Ovary (tissue), 9 donors: ENCODE data around the gene HNRNPUL1. TPM values are rescaled to one million over a fixed set of nuclear protein-coding genes. Genes with fewer than 3 reads are reported as not detected.

Experiments used
- polyA plus RNA-seq, 2 donors: library from polyadenylated mRNA; stranded (reverse); fragments of 200-250 nt in 1 of 2; fragments of 350-450 nt in 1 of 2; fragmentation: Illumina TruSeq in 1 of 2; extraction: RNeasy Lipid Tissue Mini Kit (QIAGEN cat#74804) in 1 of 2; gene quantifications; one replicate each; pipeline ENCODE4 v1.2.3, GENCODE V29; 2013 to 2014
- small RNA-seq: library from RNA; depleted of rRNA; stranded (forward); fragments of <200 nt; gene quantifications from one replicate; pipeline ENCODE3, GENCODE V24; 2016
- total RNA-seq, 7 donors: library from RNA; depleted of rRNA in 2 of 7; stranded (reverse); fragments of >200 nt in 2 of 7; fragmentation: NEBNext Ultra II Directional in 3 of 7; extraction: Animal tissue kit (Norgen Biotek cat#: 25700) in 3 of 7; gene quantifications; one replicate each; pipeline versions ENCODE4 v1.1.0 to v1.2.4, GENCODE V29; 2016 to 2023
- donor health status: DM: no; HTN: no; CAD: no; lungs with moderate emphysema.
- donor health status: DM: no; HTN: no; CAD: no.
- donor health status: Bipolar disorder and iron deficiency.
- donor health status: DM: yes; HTN: yes; CAD: no.
- donor health status: DM: no; HTN: no; CAD: no.
- donor health status: DM: yes; HTN: yes; CAD: no.

Gene HNRNPUL1
- total and polyA plus RNA-seq, 9 donors, result 102 to 259 (median 211) TPM

Small RNA genes lying within 50 kb of the gene (small RNA-seq; reads per million reads assigned to genes)
- not detected for gene RN7SL34P

Other genes with a start within 250 kb of the HNRNPUL1 start
- not detected for gene CYP2A13, start 175.9 kb upstream of the HNRNPUL1 start, total RNA-seq
- gene CYP2A13, start 175.9 kb upstream of the HNRNPUL1 start, polyA plus RNA-seq, result not detected
- not detected for gene CYP2F1, start 149.9 kb upstream of the HNRNPUL1 start, total RNA-seq
- gene CYP2F1, start 149.9 kb upstream of the HNRNPUL1 start, polyA plus RNA-seq, result not detected
- 1 to 10 TPM in 5 of 7 donors, under 1 TPM in 2; 0.33 to 6.9 (median 1.3) TPM for gene CYP2S1, start 71.2 kb upstream of the HNRNPUL1 start, total RNA-seq
- under 1 TPM; 0.15 to 0.40 TPM for gene CYP2S1, start 71.2 kb upstream of the HNRNPUL1 start, polyA plus RNA-seq
- 10 to 100 TPM; 24.0 to 67.7 (median 36.1) TPM for gene AXL, start 45.1 kb upstream of the HNRNPUL1 start, total RNA-seq
- gene AXL, start 45.1 kb upstream of the HNRNPUL1 start, polyA plus RNA-seq, result 10 to 100 TPM; 18.1 to 34.7 TPM
- gene CCDC97, start 45.8 kb downstream of the HNRNPUL1 start, total RNA-seq, result 10 to 100 TPM; 12.8 to 46.1 (median 32.1) TPM
- 10 to 100 TPM; 17.4 to 23.6 TPM for gene CCDC97, start 45.8 kb downstream of the HNRNPUL1 start, polyA plus RNA-seq
- gene TGFB1, start 89.5 kb downstream of the HNRNPUL1 start, total RNA-seq, result 10 to 100 TPM in 6 of 7 donors, 1 to 10 TPM in 1; 9.1 to 31.8 (median 22.1) TPM
- 10 to 100 TPM; 14.2 to 18.1 TPM for gene TGFB1, start 89.5 kb downstream of the HNRNPUL1 start, polyA plus RNA-seq
- 1 to 10 TPM; 2.6 to 6.5 (median 4.7) TPM for gene B9D2, start 99.8 kb downstream of the HNRNPUL1 start, total RNA-seq
- gene B9D2, start 99.8 kb downstream of the HNRNPUL1 start, polyA plus RNA-seq, result 1 to 10 TPM in 1 of 2 donors, under 1 TPM in 1; 0.83 to 7.2 TPM
- 10 to 100 TPM in 3 of 7 donors, 1 to 10 TPM in 4; 6.5 to 22.3 (median 9.9) TPM for gene TMEM91, start 112.2 kb downstream of the HNRNPUL1 start, total RNA-seq
- gene TMEM91, start 112.2 kb downstream of the HNRNPUL1 start, polyA plus RNA-seq, result 10 to 100 TPM in 1 of 2 donors, 1 to 10 TPM in 1; 6.2 to 16.1 TPM
- 10 to 100 TPM in 4 of 7 donors, 1 to 10 TPM in 3; 6.6 to 25.0 (median 13.8) TPM for gene EXOSC5, start 133.0 kb downstream of the HNRNPUL1 start, total RNA-seq
- 10 to 100 TPM in 1 of 2 donors, 1 to 10 TPM in 1; 1.5 to 24.6 TPM for gene EXOSC5, start 133.0 kb downstream of the HNRNPUL1 start, polyA plus RNA-seq
- 10 to 100 TPM; 14.3 to 31.6 (median 19.0) TPM for gene BCKDHA, start 133.4 kb downstream of the HNRNPUL1 start, total RNA-seq
- 10 to 100 TPM in 1 of 2 donors, 1 to 10 TPM in 1; 3.8 to 43.8 TPM for gene BCKDHA, start 133.4 kb downstream of the HNRNPUL1 start, polyA plus RNA-seq
- gene B3GNT8, start 163.0 kb downstream of the HNRNPUL1 start, total RNA-seq, result 1 to 10 TPM in 4 of 7 donors, under 1 TPM in 3; 0.51 to 2.2 (median 1.2) TPM
- gene B3GNT8, start 163.0 kb downstream of the HNRNPUL1 start, polyA plus RNA-seq, result 1 to 10 TPM in 1 of 2 donors, not detected in 1; 1.1 TPM
- gene DMAC2, start 175.5 kb downstream of the HNRNPUL1 start, total RNA-seq, result 10 to 100 TPM; 23.1 to 35.9 (median 33.1) TPM
- gene DMAC2, start 175.5 kb downstream of the HNRNPUL1 start, polyA plus RNA-seq, result 10 to 100 TPM; 31.0 TPM
- gene ERICH4, start 178.8 kb downstream of the HNRNPUL1 start, total RNA-seq, result not detected
- gene ERICH4, start 178.8 kb downstream of the HNRNPUL1 start, polyA plus RNA-seq, result not detected